ENCODE measurements around the gene C1orf226.

Gene C1orf226

DNA sequence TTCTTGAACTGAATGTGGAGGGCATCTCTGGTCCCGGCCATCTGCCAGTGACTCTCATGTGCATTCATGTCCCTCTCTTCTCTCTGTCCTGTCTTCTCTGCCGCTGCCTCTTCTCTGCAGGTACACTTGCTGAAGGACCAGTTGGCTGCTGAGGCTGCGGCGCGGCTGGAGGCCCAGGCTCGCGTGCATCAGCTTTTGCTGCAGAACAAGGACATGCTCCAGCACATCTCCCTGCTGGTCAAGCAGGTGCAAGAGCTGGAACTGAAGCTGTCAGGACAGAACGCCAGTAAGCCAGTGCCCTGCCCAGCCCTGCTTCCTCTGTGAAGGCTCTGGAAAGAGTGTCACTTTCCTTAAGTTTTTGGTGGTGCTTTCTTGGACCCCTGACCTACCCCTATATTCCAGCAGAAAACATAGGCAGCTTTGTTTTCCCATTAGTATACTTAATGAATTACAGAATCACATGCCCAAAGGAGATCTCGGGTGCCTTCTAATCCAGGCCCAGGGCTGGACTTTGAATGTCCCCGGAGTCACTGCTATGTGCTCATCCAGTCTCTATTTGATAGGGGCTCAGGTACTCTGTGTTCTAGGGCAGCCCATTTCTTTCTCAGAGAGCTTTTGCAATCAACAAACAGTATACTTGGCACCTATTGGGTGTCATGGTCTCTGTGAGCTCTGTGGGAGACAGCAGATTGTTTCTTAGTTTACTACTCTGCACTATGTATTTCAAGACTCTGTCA is 16.1 kb upstream of the C1orf226 start:
- TF ChIP-seq CSDC2 (CRISPR knock-in tag; IDR thresholded peaks at IDR 0.05) (no peak), ZNF8 (CRISPR knock-in tag; IDR thresholded peaks at IDR 0.05) (no peak), GLIS3 (CRISPR knock-in tag; IDR thresholded peaks at IDR 0.05) (no peak), ESRRG (CRISPR knock-in tag; IDR thresholded peaks at IDR 0.05) (no peak), ARNTL (CRISPR knock-in tag; IDR thresholded peaks at IDR 0.05; ENCODE audit: borderline replicate concordance, low read depth) (no peak), OSR1 (CRISPR knock-in tag; IDR thresholded peaks at IDR 0.05) (no peak), ISL1 (CRISPR knock-in tag; IDR thresholded peaks at IDR 0.05) (no peak)
- no peak for ATAC-seq

DNA sequence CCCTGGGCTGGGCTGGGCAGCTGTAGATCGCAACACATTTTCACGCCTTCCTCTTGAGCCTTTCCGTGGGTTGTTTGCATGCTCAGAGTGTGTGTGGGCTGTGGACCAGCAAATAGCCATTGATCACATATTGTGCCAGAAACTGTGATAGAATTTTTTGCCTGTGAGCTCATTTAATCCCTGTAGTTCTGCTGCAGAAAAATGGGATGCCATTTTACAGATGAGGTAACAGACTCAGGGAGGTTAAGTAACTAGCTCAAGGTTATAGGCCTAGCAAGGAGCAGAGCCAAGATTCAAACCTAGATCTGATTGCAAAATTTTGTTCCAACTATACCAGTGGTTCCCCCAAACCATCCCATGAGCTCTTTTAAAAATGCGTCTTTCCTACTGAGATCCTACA is 15.4 kb upstream of the C1orf226 start:
- TF ChIP-seq ZNF565 (CRISPR knock-in tag; conservative IDR thresholded peaks at IDR 0.05; ENCODE audit: low read depth) (no peak), ZFP30 (CRISPR knock-in tag; IDR thresholded peaks at IDR 0.05) (no peak), CSDC2 (CRISPR knock-in tag; IDR thresholded peaks at IDR 0.05) (no peak), ZFP3 (CRISPR knock-in tag; IDR thresholded peaks at IDR 0.05) (no peak), ZNF70 (CRISPR knock-in tag; IDR thresholded peaks at IDR 0.05) (no peak), ZC3H10 (CRISPR knock-in tag; IDR thresholded peaks at IDR 0.05) (no peak), ZNF8 (CRISPR knock-in tag; IDR thresholded peaks at IDR 0.05) (no peak), ESRRG (CRISPR knock-in tag; IDR thresholded peaks at IDR 0.05) (no peak), OSR1 (CRISPR knock-in tag; IDR thresholded peaks at IDR 0.05) (no peak), BACH2 (CRISPR knock-in tag; IDR thresholded peaks at IDR 0.05; ENCODE audit: borderline replicate concordance) (no peak), RARB (CRISPR knock-in tag; IDR thresholded peaks at IDR 0.05) (no peak), PPARA (CRISPR knock-in tag; IDR thresholded peaks at IDR 0.05; ENCODE audit: borderline replicate concordance) (no peak), TCF4 (CRISPR knock-in tag; IDR thresholded peaks at IDR 0.05; ENCODE audit: borderline replicate concordance) (no peak), ARNTL (CRISPR knock-in tag; IDR thresholded peaks at IDR 0.05; ENCODE audit: borderline replicate concordance, low read depth) (no peak)
- TF ChIP-seq, protein P1, sequence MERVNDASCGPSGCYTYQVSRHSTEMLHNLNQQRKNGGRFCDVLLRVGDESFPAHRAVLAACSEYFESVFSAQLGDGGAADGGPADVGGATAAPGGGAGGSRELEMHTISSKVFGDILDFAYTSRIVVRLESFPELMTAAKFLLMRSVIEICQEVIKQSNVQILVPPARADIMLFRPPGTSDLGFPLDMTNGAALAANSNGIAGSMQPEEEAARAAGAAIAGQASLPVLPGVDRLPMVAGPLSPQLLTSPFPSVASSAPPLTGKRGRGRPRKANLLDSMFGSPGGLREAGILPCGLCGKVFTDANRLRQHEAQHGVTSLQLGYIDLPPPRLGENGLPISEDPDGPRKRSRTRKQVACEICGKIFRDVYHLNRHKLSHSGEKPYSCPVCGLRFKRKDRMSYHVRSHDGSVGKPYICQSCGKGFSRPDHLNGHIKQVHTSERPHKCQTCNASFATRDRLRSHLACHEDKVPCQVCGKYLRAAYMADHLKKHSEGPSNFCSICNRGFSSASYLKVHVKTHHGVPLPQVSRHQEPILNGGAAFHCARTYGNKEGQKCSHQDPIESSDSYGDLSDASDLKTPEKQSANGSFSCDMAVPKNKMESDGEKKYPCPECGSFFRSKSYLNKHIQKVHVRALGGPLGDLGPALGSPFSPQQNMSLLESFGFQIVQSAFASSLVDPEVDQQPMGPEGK (CRISPR knock-in tag; IDR thresholded peaks at IDR 0.05; ENCODE audit: borderline replicate concordance) = no peak
- TF ChIP-seq, protein P2, sequence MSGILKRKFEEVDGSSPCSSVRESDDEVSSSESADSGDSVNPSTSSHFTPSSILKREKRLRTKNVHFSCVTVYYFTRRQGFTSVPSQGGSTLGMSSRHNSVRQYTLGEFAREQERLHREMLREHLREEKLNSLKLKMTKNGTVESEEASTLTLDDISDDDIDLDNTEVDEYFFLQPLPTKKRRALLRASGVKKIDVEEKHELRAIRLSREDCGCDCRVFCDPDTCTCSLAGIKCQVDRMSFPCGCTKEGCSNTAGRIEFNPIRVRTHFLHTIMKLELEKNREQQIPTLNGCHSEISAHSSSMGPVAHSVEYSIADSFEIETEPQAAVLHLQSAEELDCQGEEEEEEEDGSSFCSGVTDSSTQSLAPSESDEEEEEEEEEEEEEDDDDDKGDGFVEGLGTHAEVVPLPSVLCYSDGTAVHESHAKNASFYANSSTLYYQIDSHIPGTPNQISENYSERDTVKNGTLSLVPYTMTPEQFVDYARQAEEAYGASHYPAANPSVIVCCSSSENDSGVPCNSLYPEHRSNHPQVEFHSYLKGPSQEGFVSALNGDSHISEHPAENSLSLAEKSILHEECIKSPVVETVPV (CRISPR knock-in tag; IDR thresholded peaks at IDR 0.05) = no peak
- TF ChIP-seq, protein P3, sequence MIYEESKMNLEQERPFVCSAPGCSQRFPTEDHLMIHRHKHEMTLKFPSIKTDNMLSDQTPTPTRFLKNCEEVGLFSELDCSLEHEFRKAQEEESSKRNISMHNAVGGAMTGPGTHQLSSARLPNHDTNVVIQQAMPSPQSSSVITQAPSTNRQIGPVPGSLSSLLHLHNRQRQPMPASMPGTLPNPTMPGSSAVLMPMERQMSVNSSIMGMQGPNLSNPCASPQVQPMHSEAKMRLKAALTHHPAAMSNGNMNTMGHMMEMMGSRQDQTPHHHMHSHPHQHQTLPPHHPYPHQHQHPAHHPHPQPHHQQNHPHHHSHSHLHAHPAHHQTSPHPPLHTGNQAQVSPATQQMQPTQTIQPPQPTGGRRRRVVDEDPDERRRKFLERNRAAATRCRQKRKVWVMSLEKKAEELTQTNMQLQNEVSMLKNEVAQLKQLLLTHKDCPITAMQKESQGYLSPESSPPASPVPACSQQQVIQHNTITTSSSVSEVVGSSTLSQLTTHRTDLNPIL (CRISPR knock-in tag; IDR thresholded peaks at IDR 0.05; ENCODE audit: low read depth) = no peak
- TF ChIP-seq, protein P4, sequence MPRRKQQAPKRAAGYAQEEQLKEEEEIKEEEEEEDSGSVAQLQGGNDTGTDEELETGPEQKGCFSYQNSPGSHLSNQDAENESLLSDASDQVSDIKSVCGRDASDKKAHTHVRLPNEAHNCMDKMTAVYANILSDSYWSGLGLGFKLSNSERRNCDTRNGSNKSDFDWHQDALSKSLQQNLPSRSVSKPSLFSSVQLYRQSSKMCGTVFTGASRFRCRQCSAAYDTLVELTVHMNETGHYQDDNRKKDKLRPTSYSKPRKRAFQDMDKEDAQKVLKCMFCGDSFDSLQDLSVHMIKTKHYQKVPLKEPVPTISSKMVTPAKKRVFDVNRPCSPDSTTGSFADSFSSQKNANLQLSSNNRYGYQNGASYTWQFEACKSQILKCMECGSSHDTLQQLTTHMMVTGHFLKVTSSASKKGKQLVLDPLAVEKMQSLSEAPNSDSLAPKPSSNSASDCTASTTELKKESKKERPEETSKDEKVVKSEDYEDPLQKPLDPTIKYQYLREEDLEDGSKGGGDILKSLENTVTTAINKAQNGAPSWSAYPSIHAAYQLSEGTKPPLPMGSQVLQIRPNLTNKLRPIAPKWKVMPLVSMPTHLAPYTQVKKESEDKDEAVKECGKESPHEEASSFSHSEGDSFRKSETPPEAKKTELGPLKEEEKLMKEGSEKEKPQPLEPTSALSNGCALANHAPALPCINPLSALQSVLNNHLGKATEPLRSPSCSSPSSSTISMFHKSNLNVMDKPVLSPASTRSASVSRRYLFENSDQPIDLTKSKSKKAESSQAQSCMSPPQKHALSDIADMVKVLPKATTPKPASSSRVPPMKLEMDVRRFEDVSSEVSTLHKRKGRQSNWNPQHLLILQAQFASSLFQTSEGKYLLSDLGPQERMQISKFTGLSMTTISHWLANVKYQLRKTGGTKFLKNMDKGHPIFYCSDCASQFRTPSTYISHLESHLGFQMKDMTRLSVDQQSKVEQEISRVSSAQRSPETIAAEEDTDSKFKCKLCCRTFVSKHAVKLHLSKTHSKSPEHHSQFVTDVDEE (CRISPR knock-in tag; IDR thresholded peaks at IDR 0.05) = no peak
- ATAC-seq = no peak

DNA sequence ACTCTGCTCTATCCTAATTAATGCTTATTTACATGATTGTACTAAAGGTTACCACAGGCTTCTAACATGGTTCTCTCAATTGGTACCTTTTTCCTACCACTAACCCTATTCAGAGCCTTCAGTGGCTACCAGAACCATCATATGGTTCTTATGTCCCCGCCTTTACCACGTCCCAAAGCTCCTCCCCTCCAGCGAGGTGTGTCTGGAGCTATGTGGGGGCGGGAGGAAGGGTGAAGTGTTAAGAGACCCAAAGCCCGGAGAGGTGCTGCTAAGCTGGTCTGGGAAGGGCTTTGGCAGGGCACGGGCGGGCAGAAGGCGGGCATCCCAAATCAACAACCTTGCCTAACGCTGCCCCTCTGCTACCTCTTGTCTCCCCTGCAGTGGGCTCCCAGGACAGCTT is 14.9 kb upstream of the C1orf226 start:
- no peak; the same call in 2 of the 3 replicates for ATAC-seq
- TF ChIP-seq SNAI2 (CRISPR knock-in tag; IDR thresholded peaks at IDR 0.05) = no peak
- no peak for TF ChIP-seq ZFP30 (CRISPR knock-in tag; IDR thresholded peaks at IDR 0.05)
- no peak for TF ChIP-seq OSR1 (CRISPR knock-in tag; IDR thresholded peaks at IDR 0.05)
- TF ChIP-seq, protein P1 (CRISPR knock-in tag; IDR thresholded peaks at IDR 0.05; ENCODE audit: borderline replicate concordance) = no peak
- TF ChIP-seq ZNF565 (CRISPR knock-in tag; conservative IDR thresholded peaks at IDR 0.05; ENCODE audit: low read depth) = no peak
- TF ChIP-seq, protein P2 (CRISPR knock-in tag; IDR thresholded peaks at IDR 0.05) = no peak
- no peak for TF ChIP-seq ZC3H10 (CRISPR knock-in tag; IDR thresholded peaks at IDR 0.05)
- TF ChIP-seq, protein P3 (CRISPR knock-in tag; IDR thresholded peaks at IDR 0.05; ENCODE audit: low read depth) = no peak
- TF ChIP-seq ZNF70 (CRISPR knock-in tag; IDR thresholded peaks at IDR 0.05) = no peak
- TF ChIP-seq ARNTL (CRISPR knock-in tag; IDR thresholded peaks at IDR 0.05; ENCODE audit: borderline replicate concordance, low read depth) = no peak
- TF ChIP-seq RARB (CRISPR knock-in tag; IDR thresholded peaks at IDR 0.05) = no peak
- no peak for TF ChIP-seq PPARA (CRISPR knock-in tag; IDR thresholded peaks at IDR 0.05; ENCODE audit: borderline replicate concordance)
- no peak for TF ChIP-seq TOX (CRISPR knock-in tag; IDR thresholded peaks at IDR 0.05; ENCODE audit: borderline replicate concordance)

Measured in SK-N-SH treated with all-trans-retinoic acid at 6 μM for 48 hours (cell line).